Measurements from ENCODE around the gene CITED1. TPM values are rescaled to one million over a fixed set of nuclear protein-coding genes. Genes with fewer than 3 reads are reported as not detected.

The CITED1 gene
- total and polyA plus RNA-seq, 2 donors = 0.52 to 1.3 TPM

- H3K9me3 ChIP-seq (ENCODE audit: control insufficient read depth in 2 of 2, insufficient read depth in 1 of 2, low read length in 1 of 2) = peaks cover 0 to 4% of the 10 kb centered on the region in 2 donors
- no peak for DNase-seq (ENCODE audit: low read depth in 6 of 9, low spot score in 9 of 9)
- peaks cover 0 to 10% of the 10 kb centered on the region in 2 donors for H3K4me1 ChIP-seq (ENCODE audit: control insufficient read depth in 2 of 2, insufficient read depth in 2 of 2, low read length in 2 of 2)
- no peaks in the 10 kb centered on the region for H3K36me3 ChIP-seq (ENCODE audit: control insufficient read depth in 2 of 2, insufficient read depth in 2 of 2, low read length in 1 of 2)
- H3K27ac ChIP-seq (ENCODE audit: low read depth in 1 of 2, low read length in 1 of 2) = no peak overlapping the region
- WGBS = 93% methylated on average over 14 of the region's 14 CpGs
- no peak overlapping the region for H3K4me3 ChIP-seq (ENCODE audit: low read length in 2 of 2)
- peaks cover 2 to 52% of the 10 kb centered on the region in 2 donors for H3K27me3 ChIP-seq (ENCODE audit: control insufficient read depth in 2 of 2, insufficient read depth in 1 of 2, low read length in 1 of 2)
Observed at GRCh38 chrX:72312311-72312940, 6.7 kb upstream of the CITED1 start.

GRCh38 chrX:72309297-72310071, 3.8 kb upstream of the CITED1 start:
- Histone ChIP-seq H3K27ac (ENCODE audit: low read depth in 1 of 2, low read length in 1 of 2) (no peak overlapping the region), H3K9me3 (ENCODE audit: control insufficient read depth in 2 of 2, insufficient read depth in 1 of 2, low read length in 1 of 2) (peaks cover 0 to 8% of the 10 kb centered on the region in 2 donors), H3K4me3 (ENCODE audit: low read length in 2 of 2) (no peak overlapping the region), H3K36me3 (ENCODE audit: control insufficient read depth in 2 of 2, insufficient read depth in 2 of 2, low read length in 1 of 2) (no peaks in the 10 kb centered on the region), H3K4me1 (ENCODE audit: control insufficient read depth in 2 of 2, insufficient read depth in 2 of 2, low read length in 2 of 2) (peaks cover 0 to 15% of the 10 kb centered on the region in 2 donors), H3K27me3 (ENCODE audit: control insufficient read depth in 2 of 2, insufficient read depth in 1 of 2, low read length in 1 of 2) (peaks cover 8 to 75% of the 10 kb centered on the region in 2 donors)
- DNase-seq (ENCODE audit: low read depth in 6 of 9, low spot score in 9 of 9) = no peak
- 29% methylated on average over 15 of the region's 15 CpGs for WGBS

- peaks cover 8 to 81% of the 10 kb centered on the region in 2 donors for H3K27me3 ChIP-seq (ENCODE audit: control insufficient read depth in 2 of 2, insufficient read depth in 1 of 2, low read length in 1 of 2)
Observed at GRCh38 chrX:72308566-72309296, 3.0 kb upstream of the CITED1 start.

GRCh38 chrX:72308209-72308565, 2.5 kb upstream of the CITED1 start:
- Histone ChIP-seq H3K36me3 (ENCODE audit: control insufficient read depth in 2 of 2, insufficient read depth in 2 of 2, low read length in 1 of 2) (no peaks in the 10 kb centered on the region), H3K9me3 (ENCODE audit: control insufficient read depth in 2 of 2, insufficient read depth in 1 of 2, low read length in 1 of 2) (peaks cover 0 to 8% of the 10 kb centered on the region in 2 donors), H3K27me3 (ENCODE audit: control insufficient read depth in 2 of 2, insufficient read depth in 1 of 2, low read length in 1 of 2) (peaks cover 8 to 83% of the 10 kb centered on the region in 2 donors), H3K4me3 (ENCODE audit: low read length in 2 of 2) (no peak overlapping the region), H3K27ac (ENCODE audit: low read depth in 1 of 2, low read length in 1 of 2) (no peak overlapping the region), H3K4me1 (ENCODE audit: control insufficient read depth in 2 of 2, insufficient read depth in 2 of 2, low read length in 2 of 2) (peaks cover 0 to 15% of the 10 kb centered on the region in 2 donors)
- no peak for DNase-seq (ENCODE audit: low read depth in 6 of 9, low spot score in 9 of 9)
- 5% methylated on average over 11 of the region's 11 CpGs for WGBS

More at GRCh38 chrX:72308566-72309296, 3.0 kb upstream of the CITED1 start:
- Histone ChIP-seq H3K36me3 (ENCODE audit: control insufficient read depth in 2 of 2, insufficient read depth in 2 of 2, low read length in 1 of 2) (no peaks in the 10 kb centered on the region), H3K9me3 (ENCODE audit: control insufficient read depth in 2 of 2, insufficient read depth in 1 of 2, low read length in 1 of 2) (peaks cover 0 to 8% of the 10 kb centered on the region in 2 donors), H3K27ac (ENCODE audit: low read depth in 1 of 2, low read length in 1 of 2) (no peak overlapping the region), H3K4me1 (ENCODE audit: control insufficient read depth in 2 of 2, insufficient read depth in 2 of 2, low read length in 2 of 2) (peaks cover 0 to 15% of the 10 kb centered on the region in 2 donors), H3K4me3 (ENCODE audit: low read length in 2 of 2) (no peak overlapping the region)
- 2% methylated on average over 24 of the region's 24 CpGs for WGBS
- peak in 4 of 9 donors; percentile 19 to 50 (median 22) for DNase-seq (ENCODE audit: low read depth in 6 of 9, low spot score in 9 of 9)

GRCh38 chrX:72307646-72308051, 1.9 kb upstream of the CITED1 start:
- 3% methylated on average over 17 of the region's 17 CpGs for WGBS
- no peak overlapping the region for H3K4me3 ChIP-seq (ENCODE audit: low read length in 2 of 2)
- peaks cover 0 to 8% of the 10 kb centered on the region in 2 donors for H3K9me3 ChIP-seq (ENCODE audit: control insufficient read depth in 2 of 2, insufficient read depth in 1 of 2, low read length in 1 of 2)
- peaks cover 0 to 15% of the 10 kb centered on the region in 2 donors for H3K4me1 ChIP-seq (ENCODE audit: control insufficient read depth in 2 of 2, insufficient read depth in 2 of 2, low read length in 2 of 2)
- H3K27me3 ChIP-seq (ENCODE audit: control insufficient read depth in 2 of 2, insufficient read depth in 1 of 2, low read length in 1 of 2) = peaks cover 12 to 87% of the 10 kb centered on the region in 2 donors
- DNase-seq (ENCODE audit: low read depth in 6 of 9, low spot score in 9 of 9) = no peak
- no peaks in the 10 kb centered on the region for H3K36me3 ChIP-seq (ENCODE audit: control insufficient read depth in 2 of 2, insufficient read depth in 2 of 2, low read length in 1 of 2)
- H3K27ac ChIP-seq (ENCODE audit: low read depth in 1 of 2, low read length in 1 of 2) = no peak overlapping the region

GRCh38 chrX:72306851-72307645, 1.3 kb upstream of the CITED1 start:
- WGBS = 2% methylated on average over 56 of the region's 56 CpGs
- peak in 1 of 9 donors; percentile 37 for DNase-seq (ENCODE audit: low read depth in 6 of 9, low spot score in 9 of 9)
- Histone ChIP-seq H3K4me1 (ENCODE audit: control insufficient read depth in 2 of 2, insufficient read depth in 2 of 2, low read length in 2 of 2) (peaks cover 0 to 15% of the 10 kb centered on the region in 2 donors), H3K4me3 (ENCODE audit: low read length in 2 of 2) (peak overlapping the region; percentile 13 to 41), H3K27ac (ENCODE audit: low read depth in 1 of 2, low read length in 1 of 2) (no peak overlapping the region), H3K27me3 (ENCODE audit: control insufficient read depth in 2 of 2, insufficient read depth in 1 of 2, low read length in 1 of 2) (peaks cover 12 to 87% of the 10 kb centered on the region in 2 donors), H3K9me3 (ENCODE audit: control insufficient read depth in 2 of 2, insufficient read depth in 1 of 2, low read length in 1 of 2) (peaks cover 0 to 8% of the 10 kb centered on the region in 2 donors), H3K36me3 (ENCODE audit: control insufficient read depth in 2 of 2, insufficient read depth in 2 of 2, low read length in 1 of 2) (no peaks in the 10 kb centered on the region)

GRCh38 chrX:72306085-72306801, 529 bp upstream of the CITED1 start:
- no peak overlapping the region for H3K27ac ChIP-seq (ENCODE audit: low read depth in 1 of 2, low read length in 1 of 2)
- peaks cover 12 to 90% of the 10 kb centered on the region in 2 donors for H3K27me3 ChIP-seq (ENCODE audit: control insufficient read depth in 2 of 2, insufficient read depth in 1 of 2, low read length in 1 of 2)
- H3K4me1 ChIP-seq (ENCODE audit: control insufficient read depth in 2 of 2, insufficient read depth in 2 of 2, low read length in 2 of 2) = peaks cover 0 to 15% of the 10 kb centered on the region in 2 donors
- peak overlapping the region in 1 of 2 donors; percentile 41 for H3K4me3 ChIP-seq (ENCODE audit: low read length in 2 of 2)
- peaks cover 0 to 8% of the 10 kb centered on the region in 2 donors for H3K9me3 ChIP-seq (ENCODE audit: control insufficient read depth in 2 of 2, insufficient read depth in 1 of 2, low read length in 1 of 2)
- no peaks in the 10 kb centered on the region for H3K36me3 ChIP-seq (ENCODE audit: control insufficient read depth in 2 of 2, insufficient read depth in 2 of 2, low read length in 1 of 2)
- DNase-seq (ENCODE audit: low read depth in 6 of 9, low spot score in 9 of 9) = no peak
- under 1% methylated on average over 75 of the region's 92 CpGs for WGBS

- H3K9me3 ChIP-seq (ENCODE audit: control insufficient read depth in 2 of 2, insufficient read depth in 1 of 2, low read length in 1 of 2) = peaks cover 0 to 8% of the 10 kb centered on the region in 2 donors
- H3K4me3 ChIP-seq (ENCODE audit: low read length in 2 of 2) = no peak overlapping the region
- H3K27ac ChIP-seq (ENCODE audit: low read depth in 1 of 2, low read length in 1 of 2) = no peak overlapping the region
- H3K27me3 ChIP-seq (ENCODE audit: control insufficient read depth in 2 of 2, insufficient read depth in 1 of 2, low read length in 1 of 2) = peaks cover 12 to 97% of the 10 kb centered on the region in 2 donors
- 2% methylated on average over 26 of the region's 26 CpGs for WGBS
- H3K36me3 ChIP-seq (ENCODE audit: control insufficient read depth in 2 of 2, insufficient read depth in 2 of 2, low read length in 1 of 2) = no peaks in the 10 kb centered on the region
- no peak for DNase-seq (ENCODE audit: low read depth in 6 of 9, low spot score in 9 of 9)
- peaks cover 0 to 15% of the 10 kb centered on the region in 2 donors for H3K4me1 ChIP-seq (ENCODE audit: control insufficient read depth in 2 of 2, insufficient read depth in 2 of 2, low read length in 2 of 2)
Observed at GRCh38 chrX:72304877-72305276, 837 bp downstream of the CITED1 start.
